GM18508 (cell line): ENCODE data around the gene EML6.
"Not testable (repeated sequence)": the region's sequence is repeated elsewhere in the genome, so short reads cannot be mapped to it uniquely, and the experiment has no call there.

Experiments used
- ATAC-seq: cut with Tn5 transposase; IDR thresholded peaks from one replicate; pipeline ENCODE4 v1.9.1; 2021; ENCODE audit warnings: moderate number of reproducible peaks; ENCODE audit not compliant: insufficient read depth, unreplicated experiment

Gene EML6

GRCh38 chr2:54839461-54840255, 116.2 kb downstream of the EML6 start:
- no peak for ATAC-seq

- ATAC-seq, result no peak
Measured at GRCh38 chr2:54840559-54841468, 117.4 kb downstream of the EML6 start.

GRCh38 chr2:54841500-54841899, 118.0 kb downstream of the EML6 start:
- not testable (repeated sequence) for ATAC-seq

GRCh38 chr2:54845094-54845493, 121.6 kb downstream of the EML6 start:
- no peak for ATAC-seq

- ATAC-seq, result no peak
Measured at GRCh38 chr2:54845514-54845913, 122.1 kb downstream of the EML6 start.

GRCh38 chr2:54850171-54851122, 127.0 kb downstream of the EML6 start:
- ATAC-seq, result no peak

- no peak for ATAC-seq
Measured at GRCh38 chr2:54853616-54854310, 130.3 kb downstream of the EML6 start.

GRCh38 chr2:54855434-54855833, 132.0 kb downstream of the EML6 start:
- no peak for ATAC-seq

GRCh38 chr2:54858021-54858681, 134.7 kb downstream of the EML6 start:
- ATAC-seq, result no peak

- no peak for ATAC-seq
Measured at GRCh38 chr2:54859416-54859815, 136.0 kb downstream of the EML6 start.

GRCh38 chr2:54859997-54860701, 136.7 kb downstream of the EML6 start:
- no peak for ATAC-seq

GRCh38 chr2:54862229-54862628, 138.8 kb downstream of the EML6 start:
- no peak for ATAC-seq

- no peak for ATAC-seq
Measured at GRCh38 chr2:54862742-54863141, 139.3 kb downstream of the EML6 start.

- ATAC-seq, result no peak
Measured at GRCh38 chr2:54863660-54864059, 140.2 kb downstream of the EML6 start.

- no peak for ATAC-seq
Measured at GRCh38 chr2:54864096-54864495, 140.6 kb downstream of the EML6 start.

GRCh38 chr2:54864727-54865126, 141.3 kb downstream of the EML6 start:
- no peak for ATAC-seq

- ATAC-seq, result no peak
Measured at GRCh38 chr2:54866179-54866578, 142.7 kb downstream of the EML6 start.

GRCh38 chr2:54866868-54867267, 143.4 kb downstream of the EML6 start:
- peak; percentile 81 for ATAC-seq

GRCh38 chr2:54867457-54867856, 144.0 kb downstream of the EML6 start:
- peak; percentile 21 for ATAC-seq
